WTC11 (cell line): ENCODE measurements around the gene MYO18A. TPM values are rescaled to one million over a fixed set of nuclear protein-coding genes. Genes with fewer than 3 reads are reported as not detected.
A peak's percentile ranks its signal among the peaks of the same experiment; 100 is the strongest.

Experiments
- ATAC-seq: fragments of 200-7000 bp; cut with Tn5 transposase; 2 replicates; pipeline ENCODE4 v1.10.0; 2021; ENCODE audit warnings: mild to moderate bottlenecking, moderate library complexity
- CTCF ChIA-PET: fragments of 300-600 bp; sonication (Branson Sonifier 250); formaldehyde crosslinking; loops from one replicate; lab custom pipeline; 2021; ENCODE audit warnings: antibody characterized with exemption; lab: Charles Lee
- POLR2A ChIA-PET: fragments of 350-600 bp; sonication (Branson Sonifier 250); formaldehyde crosslinking; loops from one replicate; lab custom pipeline; 2021; ENCODE audit warnings: antibody characterized with exemption; lab: Charles Lee
- DNase-seq: peaks from one replicate; pipeline ENCODE4 v3.0.0; 2021; ENCODE audit warnings: low spot score
- H3K27ac Mint-ChIP-seq: 2 replicates; pipeline ENCODE4 v1.8.0; 2021; ENCODE audit warnings: mixed read lengths
- H3K27me3 Mint-ChIP-seq: 2 replicates; pipeline ENCODE4 v1.8.0; 2021; ENCODE audit warnings: low read depth, mild to moderate bottlenecking, moderate library complexity, mixed read lengths
- H3K36me3 Mint-ChIP-seq: 2 replicates; pipeline ENCODE4 v1.8.0; 2021; ENCODE audit warnings: mixed read lengths
- H3K4me1 Mint-ChIP-seq: 2 replicates; pipeline ENCODE4 v1.8.0; 2022; ENCODE audit warnings: mixed read lengths
- H3K4me3 Mint-ChIP-seq: 2 replicates; pipeline ENCODE4 v1.8.0; 2021; ENCODE audit warnings: mild to moderate bottlenecking, moderate library complexity, mixed read lengths
- H3K9me3 Mint-ChIP-seq: 2 replicates; pipeline ENCODE4 v1.8.0; 2021; ENCODE audit warnings: mixed read lengths
- CREB1 ChIP-seq: sonication (generic); formaldehyde crosslinking; IDR thresholded peaks from 2 replicates; pipeline ENCODE4 v1.8.0; 2023; ENCODE audit warnings: mild to moderate bottlenecking, missing genetic modification reagents
- ESRRA ChIP-seq: sonication (generic); formaldehyde crosslinking; IDR thresholded peaks from 2 replicates; pipeline ENCODE4 v1.8.1; 2022; ENCODE audit warnings: mild to moderate bottlenecking, missing genetic modification reagents, borderline replicate concordance
- FOXK1 ChIP-seq: sonication (generic); formaldehyde crosslinking; IDR thresholded peaks from 2 replicates; pipeline ENCODE4 v1.8.0; 2022; ENCODE audit warnings: mild to moderate bottlenecking, moderate library complexity, missing genetic modification reagents
- FOXP1 ChIP-seq: sonication (generic); formaldehyde crosslinking; IDR thresholded peaks from 2 replicates; pipeline ENCODE4 v1.8.0; 2022; ENCODE audit warnings: missing genetic modification reagents, mild to moderate bottlenecking, moderate library complexity, borderline replicate concordance
- GTF2I ChIP-seq: fragments of 250-450 bp; sonication (Bioruptor Pico); conservative IDR thresholded peaks from 2 replicates; pipeline ENCODE4 v1.4.0; 2021; ENCODE audit warnings: mild to moderate bottlenecking
- NFYB ChIP-seq: sonication (generic); formaldehyde crosslinking; conservative IDR thresholded peaks from 2 replicates; pipeline ENCODE4 v1.8.0; 2022; ENCODE audit warnings: low read depth, missing genetic modification reagents
- NR2C2 ChIP-seq: sonication (generic); formaldehyde crosslinking; IDR thresholded peaks from 2 replicates; pipeline ENCODE4 v1.8.0; 2022; ENCODE audit warnings: mild to moderate bottlenecking, missing genetic modification reagents
- NR3C1 ChIP-seq: sonication (generic); formaldehyde crosslinking; conservative IDR thresholded peaks from 2 replicates; pipeline ENCODE4 v1.8.1; 2023; ENCODE audit warnings: low read depth, mild to moderate bottlenecking, missing genetic modification reagents
- OVOL2 ChIP-seq: fragments of 250-450 bp; sonication (Bioruptor Pico); IDR thresholded peaks from 2 replicates; pipeline ENCODE4 v1.9.0; 2021; ENCODE audit warnings: mild to moderate bottlenecking, borderline replicate concordance
- RELA ChIP-seq: sonication (generic); formaldehyde crosslinking; IDR thresholded peaks from 2 replicates; pipeline ENCODE4 v1.8.1; 2022; ENCODE audit warnings: missing genetic modification reagents, mild to moderate bottlenecking, borderline replicate concordance
- SMAD3 ChIP-seq: sonication (generic); formaldehyde crosslinking; IDR thresholded peaks from 2 replicates; pipeline ENCODE4 v1.8.0; 2022; ENCODE audit warnings: missing genetic modification reagents, mild to moderate bottlenecking, borderline replicate concordance
- TEAD1 ChIP-seq: sonication (generic); formaldehyde crosslinking; IDR thresholded peaks from 2 replicates; pipeline ENCODE4 v1.8.0; 2022; ENCODE audit warnings: mild to moderate bottlenecking, missing genetic modification reagents
- ZNF121 ChIP-seq: sonication (generic); formaldehyde crosslinking; IDR thresholded peaks from 2 replicates; pipeline ENCODE4 v1.8.0; 2023; ENCODE audit warnings: missing genetic modification reagents
- ZNF232 ChIP-seq: sonication (generic); formaldehyde crosslinking; IDR thresholded peaks from 2 replicates; pipeline ENCODE4 v1.8.0; 2022; ENCODE audit warnings: mild to moderate bottlenecking, missing genetic modification reagents
- total RNA-seq: library from RNA; stranded (reverse); gene quantifications from 3 replicates; pipeline ENCODE4 v1.2.3, GENCODE V29; 2021
- TF ChIP-seq, protein P1 (sequence below): sonication (generic); formaldehyde crosslinking; IDR thresholded peaks from 2 replicates; pipeline ENCODE4 v1.8.0; 2023; ENCODE audit warnings: missing genetic modification reagents, mild to moderate bottlenecking, borderline replicate concordance
- TF ChIP-seq, protein P2 (sequence below): sonication (generic); formaldehyde crosslinking; IDR thresholded peaks from 2 replicates; pipeline ENCODE4 v1.8.1; 2023; ENCODE audit warnings: mild to moderate bottlenecking, missing genetic modification reagents, moderate library complexity
- TF ChIP-seq, protein P3 (sequence below): sonication (generic); formaldehyde crosslinking; IDR thresholded peaks from 2 replicates; pipeline ENCODE4 v1.8.0; 2023; ENCODE audit warnings: missing genetic modification reagents
- TF ChIP-seq, protein P4 (sequence below): sonication (generic); formaldehyde crosslinking; IDR thresholded peaks from 2 replicates; pipeline ENCODE4 v1.8.0; 2022; ENCODE audit warnings: mild to moderate bottlenecking, missing genetic modification reagents
- TF ChIP-seq, protein P5 (sequence below): sonication (generic); formaldehyde crosslinking; IDR thresholded peaks from 2 replicates; pipeline ENCODE4 v1.8.1; 2023; ENCODE audit warnings: mild to moderate bottlenecking, moderate library complexity, missing genetic modification reagents
- TF ChIP-seq, protein P6 (sequence below): sonication (generic); formaldehyde crosslinking; IDR thresholded peaks from 2 replicates; pipeline ENCODE4 v1.8.1; 2023; ENCODE audit warnings: mild to moderate bottlenecking, missing genetic modification reagents, moderate library complexity

The MYO18A gene
- total RNA-seq, 1 experiment from 2014 or later = 54.9 TPM

DNA sequence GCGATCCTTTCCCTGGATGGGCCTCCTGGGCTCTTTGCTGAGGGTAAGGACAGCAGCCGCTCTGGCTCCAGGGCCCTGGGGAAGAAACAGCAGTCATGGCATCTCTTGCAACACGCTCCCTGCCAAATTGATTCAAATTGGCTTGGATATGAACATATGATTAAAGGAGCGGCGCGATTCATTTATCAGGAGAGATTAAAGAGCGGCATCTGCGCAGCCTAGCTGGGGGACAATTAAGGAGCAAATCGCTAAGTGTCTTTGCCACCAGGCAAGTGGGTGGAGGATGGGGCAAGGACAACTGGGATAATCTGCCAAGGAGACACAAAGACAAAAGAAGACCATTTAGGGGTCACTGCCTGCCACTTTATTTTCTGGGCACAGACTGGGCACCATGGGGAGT, 109.4 kb downstream of the MYO18A start:
- H3K4me3 Mint-ChIP-seq = no peak overlapping the region
- H3K4me1 Mint-ChIP-seq = peaks cover 46% of the 10 kb centered on the region

DNA sequence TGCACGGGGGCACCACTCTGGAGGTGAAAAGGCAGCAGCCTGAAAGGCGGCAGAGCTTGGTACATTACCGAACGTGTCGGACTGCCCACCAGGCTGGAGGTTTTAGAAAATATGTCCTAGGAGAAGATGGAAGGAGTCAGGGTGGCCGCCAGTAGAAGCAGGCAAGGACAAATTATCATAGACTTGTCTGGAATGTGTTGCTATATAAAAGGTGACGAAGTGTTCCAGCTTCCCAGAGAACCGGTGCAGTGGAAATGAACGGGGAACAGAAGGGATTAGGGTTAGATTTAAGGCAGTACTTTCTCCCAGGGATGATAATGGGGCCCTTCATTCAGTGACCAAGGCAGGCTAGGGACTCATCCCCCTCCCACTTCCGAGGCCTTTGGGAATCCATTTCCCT, 109.9 kb downstream of the MYO18A start:
- no peak for ATAC-seq
- POLR2A ChIA-PET = no interaction called here
- no peak for DNase-seq
- TF ChIP-seq, protein P1, sequence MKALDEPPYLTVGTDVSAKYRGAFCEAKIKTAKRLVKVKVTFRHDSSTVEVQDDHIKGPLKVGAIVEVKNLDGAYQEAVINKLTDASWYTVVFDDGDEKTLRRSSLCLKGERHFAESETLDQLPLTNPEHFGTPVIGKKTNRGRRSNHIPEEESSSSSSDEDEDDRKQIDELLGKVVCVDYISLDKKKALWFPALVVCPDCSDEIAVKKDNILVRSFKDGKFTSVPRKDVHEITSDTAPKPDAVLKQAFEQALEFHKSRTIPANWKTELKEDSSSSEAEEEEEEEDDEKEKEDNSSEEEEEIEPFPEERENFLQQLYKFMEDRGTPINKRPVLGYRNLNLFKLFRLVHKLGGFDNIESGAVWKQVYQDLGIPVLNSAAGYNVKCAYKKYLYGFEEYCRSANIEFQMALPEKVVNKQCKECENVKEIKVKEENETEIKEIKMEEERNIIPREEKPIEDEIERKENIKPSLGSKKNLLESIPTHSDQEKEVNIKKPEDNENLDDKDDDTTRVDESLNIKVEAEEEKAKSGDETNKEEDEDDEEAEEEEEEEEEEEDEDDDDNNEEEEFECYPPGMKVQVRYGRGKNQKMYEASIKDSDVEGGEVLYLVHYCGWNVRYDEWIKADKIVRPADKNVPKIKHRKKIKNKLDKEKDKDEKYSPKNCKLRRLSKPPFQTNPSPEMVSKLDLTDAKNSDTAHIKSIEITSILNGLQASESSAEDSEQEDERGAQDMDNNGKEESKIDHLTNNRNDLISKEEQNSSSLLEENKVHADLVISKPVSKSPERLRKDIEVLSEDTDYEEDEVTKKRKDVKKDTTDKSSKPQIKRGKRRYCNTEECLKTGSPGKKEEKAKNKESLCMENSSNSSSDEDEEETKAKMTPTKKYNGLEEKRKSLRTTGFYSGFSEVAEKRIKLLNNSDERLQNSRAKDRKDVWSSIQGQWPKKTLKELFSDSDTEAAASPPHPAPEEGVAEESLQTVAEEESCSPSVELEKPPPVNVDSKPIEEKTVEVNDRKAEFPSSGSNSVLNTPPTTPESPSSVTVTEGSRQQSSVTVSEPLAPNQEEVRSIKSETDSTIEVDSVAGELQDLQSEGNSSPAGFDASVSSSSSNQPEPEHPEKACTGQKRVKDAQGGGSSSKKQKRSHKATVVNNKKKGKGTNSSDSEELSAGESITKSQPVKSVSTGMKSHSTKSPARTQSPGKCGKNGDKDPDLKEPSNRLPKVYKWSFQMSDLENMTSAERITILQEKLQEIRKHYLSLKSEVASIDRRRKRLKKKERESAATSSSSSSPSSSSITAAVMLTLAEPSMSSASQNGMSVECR (CRISPR knock-in tag) = no peak
- TF ChIP-seq, protein P2, sequence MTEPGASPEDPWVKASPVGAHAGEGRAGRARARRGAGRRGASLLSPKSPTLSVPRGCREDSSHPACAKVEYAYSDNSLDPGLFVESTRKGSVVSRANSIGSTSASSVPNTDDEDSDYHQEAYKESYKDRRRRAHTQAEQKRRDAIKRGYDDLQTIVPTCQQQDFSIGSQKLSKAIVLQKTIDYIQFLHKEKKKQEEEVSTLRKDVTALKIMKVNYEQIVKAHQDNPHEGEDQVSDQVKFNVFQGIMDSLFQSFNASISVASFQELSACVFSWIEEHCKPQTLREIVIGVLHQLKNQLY (CRISPR knock-in tag) = no peak
- TF ChIP-seq, protein P3, sequence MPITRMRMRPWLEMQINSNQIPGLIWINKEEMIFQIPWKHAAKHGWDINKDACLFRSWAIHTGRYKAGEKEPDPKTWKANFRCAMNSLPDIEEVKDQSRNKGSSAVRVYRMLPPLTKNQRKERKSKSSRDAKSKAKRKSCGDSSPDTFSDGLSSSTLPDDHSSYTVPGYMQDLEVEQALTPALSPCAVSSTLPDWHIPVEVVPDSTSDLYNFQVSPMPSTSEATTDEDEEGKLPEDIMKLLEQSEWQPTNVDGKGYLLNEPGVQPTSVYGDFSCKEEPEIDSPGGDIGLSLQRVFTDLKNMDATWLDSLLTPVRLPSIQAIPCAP (CRISPR knock-in tag) = no peak
- TF ChIP-seq, all 79 proteins: peak for 0
- Mint-ChIP-seq H3K27me3 (peaks cover 12% of the 10 kb centered on the region), H3K4me3 (no peak overlapping the region), H3K27ac (0 out of 2 replicates have a peak overlapping the region, but pooled peaks have one; percentile 22), H3K9me3 (no peaks in the 10 kb centered on the region), H3K36me3 (no peaks in the 10 kb centered on the region), H3K4me1 (peaks cover 45% of the 10 kb centered on the region)
- CTCF ChIA-PET = interaction anchor here (1.0 to 4.1 kb wide), 9 partner anchors 11 to 117 kb away, joined by 3 to 19 read pairs (median 5); no protein-coding TSS in a partner anchor

More for the DNA sequence above, 109.4 kb downstream of the MYO18A start:
- DNase-seq (no peak), ATAC-seq (no peak)
- Mint-ChIP-seq H3K36me3 (no peaks in the 10 kb centered on the region), H3K27me3 (peaks cover 12% of the 10 kb centered on the region), H3K9me3 (no peaks in the 10 kb centered on the region), H3K27ac (peak overlapping the region; percentile 22; the same call in 1 of the 2 replicates)
- CTCF ChIA-PET = interaction anchor here (1.0 to 4.1 kb wide), 7 partner anchors 11 to 106 kb away, joined by 3 to 19 read pairs (median 5); no protein-coding TSS in a partner anchor
- POLR2A ChIA-PET = no interaction called here
- TF ChIP-seq OVOL2 = no peak

DNA sequence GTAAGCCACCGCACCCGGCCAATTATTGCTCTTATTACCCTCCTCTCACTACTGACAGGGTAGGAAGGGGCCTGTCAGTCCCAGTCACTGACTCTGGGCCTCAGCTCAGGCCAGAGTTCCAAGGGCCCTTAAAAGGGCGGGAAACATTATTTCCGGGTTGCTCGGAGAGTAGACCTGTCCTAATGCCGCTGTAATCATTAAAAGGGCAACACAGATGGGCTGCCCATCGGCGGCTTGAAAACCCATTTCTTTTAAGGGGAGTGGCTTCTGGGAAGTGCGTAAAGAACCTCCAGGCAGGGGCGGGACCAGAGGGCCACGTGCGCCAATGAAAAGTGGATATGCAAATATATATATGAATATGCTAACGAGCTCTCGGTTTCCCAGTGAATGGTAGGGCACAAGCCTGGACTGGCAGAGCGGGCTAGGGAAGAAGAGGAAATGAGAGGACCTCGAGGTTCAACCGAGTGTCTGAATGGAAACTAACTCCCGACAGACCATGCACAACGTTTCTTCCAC, 110.6 kb downstream of the MYO18A start:
- no peak overlapping the region for H3K27ac Mint-ChIP-seq
- H3K4me1 Mint-ChIP-seq = peaks cover 45% of the 10 kb centered on the region
- DNase-seq (peak; percentile 61), ATAC-seq (peak; percentile 56)
- H3K36me3 Mint-ChIP-seq = no peaks in the 10 kb centered on the region
- no peaks in the 10 kb centered on the region for H3K9me3 Mint-ChIP-seq
- H3K27me3 Mint-ChIP-seq = peaks cover 12% of the 10 kb centered on the region
- H3K4me3 Mint-ChIP-seq = no peak overlapping the region
- ChIA-PET POLR2A (interaction anchor here (0.5 to 0.6 kb wide), 2 partner anchors 216 to 550 kb away, joined by 4 read pairs; no protein-coding TSS in a partner anchor), CTCF (interaction anchor here (1.0 to 4.1 kb wide), 9 partner anchors 10 to 116 kb away, joined by 3 to 19 read pairs (median 5); no protein-coding TSS in a partner anchor)
- TF ChIP-seq, protein P4, sequence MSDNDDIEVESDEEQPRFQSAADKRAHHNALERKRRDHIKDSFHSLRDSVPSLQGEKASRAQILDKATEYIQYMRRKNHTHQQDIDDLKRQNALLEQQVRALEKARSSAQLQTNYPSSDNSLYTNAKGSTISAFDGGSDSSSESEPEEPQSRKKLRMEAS (CRISPR knock-in tag) = no peak
- no peak for TF ChIP-seq GTF2I (CRISPR knock-in tag)
- no peak for TF ChIP-seq NR3C1 (CRISPR knock-in tag)
- TF ChIP-seq, protein P5, sequence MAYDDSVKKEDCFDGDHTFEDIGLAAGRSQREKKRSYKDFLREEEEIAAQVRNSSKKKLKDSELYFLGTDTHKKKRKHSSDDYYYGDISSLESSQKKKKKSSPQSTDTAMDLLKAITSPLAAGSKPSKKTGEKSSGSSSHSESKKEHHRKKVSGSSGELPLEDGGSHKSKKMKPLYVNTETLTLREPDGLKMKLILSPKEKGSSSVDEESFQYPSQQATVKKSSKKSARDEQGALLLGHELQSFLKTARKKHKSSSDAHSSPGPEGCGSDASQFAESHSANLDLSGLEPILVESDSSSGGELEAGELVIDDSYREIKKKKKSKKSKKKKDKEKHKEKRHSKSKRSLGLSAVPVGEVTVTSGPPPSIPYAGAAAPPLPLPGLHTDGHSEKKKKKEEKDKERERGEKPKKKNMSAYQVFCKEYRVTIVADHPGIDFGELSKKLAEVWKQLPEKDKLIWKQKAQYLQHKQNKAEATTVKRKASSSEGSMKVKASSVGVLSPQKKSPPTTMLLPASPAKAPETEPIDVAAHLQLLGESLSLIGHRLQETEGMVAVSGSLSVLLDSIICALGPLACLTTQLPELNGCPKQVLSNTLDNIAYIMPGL = no peak
- no peak for TF ChIP-seq TEAD1
- TF ChIP-seq ESRRA = no peak
- no peak for TF ChIP-seq ZNF121 (CRISPR knock-in tag)
- TF ChIP-seq SMAD3 = no peak
- no peak for TF ChIP-seq FOXP1 (CRISPR knock-in tag)
- TF ChIP-seq RELA (CRISPR knock-in tag) = no peak
- TF ChIP-seq, protein P6, sequence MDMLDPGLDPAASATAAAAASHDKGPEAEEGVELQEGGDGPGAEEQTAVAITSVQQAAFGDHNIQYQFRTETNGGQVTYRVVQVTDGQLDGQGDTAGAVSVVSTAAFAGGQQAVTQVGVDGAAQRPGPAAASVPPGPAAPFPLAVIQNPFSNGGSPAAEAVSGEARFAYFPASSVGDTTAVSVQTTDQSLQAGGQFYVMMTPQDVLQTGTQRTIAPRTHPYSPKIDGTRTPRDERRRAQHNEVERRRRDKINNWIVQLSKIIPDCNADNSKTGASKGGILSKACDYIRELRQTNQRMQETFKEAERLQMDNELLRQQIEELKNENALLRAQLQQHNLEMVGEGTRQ (CRISPR knock-in tag) = no peak
- no peak for TF ChIP-seq NR2C2 (CRISPR knock-in tag)
- TF ChIP-seq CREB1 = no peak
- TF ChIP-seq ZNF232 (CRISPR knock-in tag) = no peak
- no peak for TF ChIP-seq NFYB (CRISPR knock-in tag)
- no peak for TF ChIP-seq FOXK1 (CRISPR knock-in tag)
